ENCODE measurements around the gene SPATA3.

SPATA3 gene

DNA sequence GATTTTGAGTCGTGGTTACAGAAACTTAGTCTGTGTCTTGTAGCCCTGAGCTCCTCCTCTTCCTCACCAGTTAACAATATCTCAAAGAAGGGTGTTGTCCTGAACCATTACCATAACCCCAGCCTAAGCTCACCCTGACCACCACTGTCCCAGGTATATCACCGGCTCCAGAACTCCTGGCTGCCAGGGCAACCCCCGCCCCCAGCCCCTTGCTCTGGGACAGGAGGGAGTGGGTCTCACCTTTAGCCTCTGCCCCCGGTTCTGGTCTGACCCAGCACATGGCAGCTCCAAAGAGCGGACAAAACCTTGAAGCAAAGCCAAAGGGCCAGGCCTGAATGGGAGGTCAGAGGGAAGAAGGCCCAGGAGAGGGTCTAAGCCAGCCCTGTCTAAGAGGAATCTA lies 55.2 kb downstream of the SPATA3 start:
- no peak for DNase-seq

DNA sequence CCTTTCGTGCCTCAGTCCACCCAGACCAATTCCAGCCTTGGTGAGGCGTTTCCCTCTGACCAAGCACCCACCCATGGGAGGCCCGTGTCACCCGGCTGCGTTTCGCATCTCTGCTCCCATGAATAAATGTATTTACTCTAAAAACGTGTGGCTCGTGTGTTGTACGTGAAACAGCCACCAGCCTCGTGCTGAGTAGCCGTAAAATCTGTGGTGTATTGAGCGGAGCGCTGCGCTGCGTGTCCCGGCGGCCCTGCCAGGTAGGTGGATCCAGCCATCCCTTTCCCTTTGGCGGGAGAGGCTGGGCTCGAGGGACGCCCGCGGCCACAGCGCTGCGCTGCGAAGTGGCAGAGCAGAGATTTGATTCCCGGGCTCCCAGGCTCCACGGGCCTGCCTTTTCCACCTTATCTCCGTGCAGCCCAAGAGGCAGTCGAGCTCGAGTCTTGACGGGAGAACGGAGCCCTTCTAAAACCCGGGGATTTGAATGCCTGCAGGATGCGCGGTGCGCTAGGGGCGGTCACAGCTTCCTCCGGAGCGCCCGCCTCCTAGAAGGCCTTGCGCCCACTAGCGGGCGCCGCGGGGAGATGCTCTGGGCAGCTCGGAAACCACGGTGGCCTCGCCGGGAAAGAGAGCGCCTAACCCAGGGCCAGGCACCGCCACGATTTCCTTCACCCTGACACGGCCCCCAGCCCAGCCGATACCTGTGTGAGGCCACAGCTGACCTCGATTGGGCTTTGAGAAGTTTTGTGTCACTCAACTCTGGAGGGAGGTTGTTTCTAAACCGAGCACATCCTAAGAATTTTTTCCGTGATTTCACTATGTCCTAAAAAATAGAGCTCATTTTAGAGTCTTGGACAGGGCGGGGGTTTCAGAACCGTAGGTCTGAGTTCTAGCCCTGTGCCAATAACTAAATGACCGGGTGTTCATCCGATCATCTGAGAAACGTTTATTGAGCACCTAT lies 56.9 kb downstream of the SPATA3 start:
- DNase-seq: peak; percentile 86

DNA sequence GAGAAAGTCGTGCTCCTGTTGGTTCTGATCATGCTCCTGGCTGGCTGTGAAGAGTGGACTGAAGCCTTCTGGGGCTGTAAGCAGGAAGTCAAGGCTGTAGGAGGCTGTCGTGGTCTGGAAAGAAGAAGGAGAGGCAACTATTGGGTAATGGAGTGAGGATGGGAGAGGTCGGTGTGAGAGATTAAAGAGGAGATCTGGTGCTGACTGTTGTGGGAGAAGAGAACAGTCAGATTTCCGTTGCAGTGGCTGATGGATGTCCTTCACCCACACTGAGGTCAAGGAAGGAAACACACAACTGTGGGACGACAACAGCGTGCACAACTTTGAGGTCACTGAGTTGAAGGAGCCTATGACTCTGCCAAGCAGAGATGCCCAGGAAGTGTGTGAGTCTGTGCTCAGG lies 57.9 kb downstream of the SPATA3 start:
- DNase-seq: no peak

DNA sequence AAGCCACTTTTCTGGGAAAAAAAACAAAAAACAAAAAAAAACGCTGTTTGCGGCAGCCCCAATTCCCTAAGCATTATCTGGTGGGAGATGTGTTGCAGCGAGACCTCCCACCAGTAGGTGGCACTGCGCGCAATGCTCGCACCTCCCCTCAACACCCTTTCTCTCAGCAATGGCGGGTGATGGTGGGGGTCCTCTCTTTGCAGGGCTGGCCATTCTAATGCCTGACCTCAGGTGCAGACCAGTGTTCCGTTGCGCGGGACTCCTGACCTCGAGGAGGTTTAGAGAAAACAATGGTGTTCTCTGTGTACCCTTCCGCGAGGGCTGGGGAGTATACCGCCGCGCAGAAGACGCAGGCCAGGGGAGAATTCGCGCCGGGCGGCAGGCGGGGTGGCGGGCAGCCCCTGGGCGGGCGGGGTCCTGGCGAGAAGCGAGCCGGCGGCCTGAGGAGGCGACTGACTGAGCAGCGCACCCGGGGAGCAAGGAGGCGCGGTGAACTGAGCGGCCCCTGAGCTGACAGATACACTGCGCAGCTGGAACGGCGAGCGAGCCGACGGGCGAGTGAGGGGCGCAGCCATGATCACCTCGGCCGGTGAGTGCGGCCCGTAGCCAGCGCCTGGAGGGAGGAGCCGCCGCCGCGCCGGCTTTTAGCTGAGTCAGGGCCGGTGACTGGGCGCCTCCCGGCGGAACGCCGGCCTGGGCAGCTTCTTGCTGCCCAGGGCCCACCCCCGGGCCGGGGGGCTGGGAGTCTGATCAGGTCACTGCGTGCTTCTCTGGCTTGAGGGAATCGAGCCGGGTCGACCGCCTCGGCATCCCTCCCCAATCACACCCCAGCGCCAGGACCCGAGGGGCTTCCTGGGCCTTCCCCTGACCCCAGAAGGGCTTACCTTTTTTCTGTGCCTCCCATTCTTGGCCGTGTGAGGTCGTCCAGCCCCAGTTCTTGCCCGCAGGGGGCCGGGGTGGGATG lies 60.8 kb downstream of the SPATA3 start, which contains the start of gene PSMD1:
Gene PSMD1 (plus strand): TSS at position 415 of the 964 bp plus-strand sequence. CDS start 159 bp downstream, at position 574.
- DNase-seq: peak; percentile 96

DNA sequence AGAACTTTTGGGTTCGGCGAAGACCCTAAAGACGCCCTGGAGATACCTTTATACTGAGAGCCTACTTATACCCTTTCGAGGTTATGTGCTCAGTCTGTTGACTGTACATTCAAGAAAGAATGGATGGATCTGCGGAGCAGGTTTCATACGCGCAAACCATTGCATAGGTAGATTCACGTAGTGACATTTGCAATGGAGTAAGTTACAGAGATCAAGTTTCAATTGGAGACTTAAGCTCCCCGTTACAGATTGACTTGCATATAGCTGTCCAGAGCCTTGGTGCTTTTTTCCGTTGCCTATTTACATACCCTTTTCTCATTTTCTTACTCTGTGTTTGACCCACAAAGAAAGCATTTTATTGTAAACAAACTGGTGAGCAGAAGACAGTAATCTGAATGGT lies 61.7 kb downstream of the SPATA3 start:
- DNase-seq: no peak

All from CD4-positive, alpha-beta T cell treated with Interleukin-17A for 1 hour (primary cell).